ENCODE results near the gene OR5D14.

Gene OR5D14

DNA sequence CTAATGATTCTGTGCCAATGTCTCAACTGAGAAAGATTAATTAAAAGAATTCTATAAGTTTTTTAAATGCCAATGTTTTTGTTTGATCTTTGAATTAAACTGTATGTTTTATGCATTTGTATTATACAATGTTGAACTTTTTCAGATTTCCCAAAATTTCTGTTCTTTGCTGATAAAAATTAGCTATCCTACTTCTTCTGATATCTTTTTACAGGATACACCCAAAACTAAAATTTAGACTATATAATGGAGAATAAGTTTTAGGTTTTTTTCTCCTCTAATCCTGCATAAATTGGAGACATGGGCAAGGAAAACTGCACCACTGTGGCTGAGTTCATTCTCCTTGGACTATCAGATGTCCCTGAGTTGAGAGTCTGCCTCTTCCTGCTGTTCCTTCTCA lies 31.6 kb downstream of the OR5D14 start, which contains the start of gene OR5L2:
Gene OR5L2 (plus strand): TSS at position 301 of the 400 bp plus-strand sequence. CDS start 0 bp downstream, at position 301.
- TF ChIP-seq, protein P1, sequence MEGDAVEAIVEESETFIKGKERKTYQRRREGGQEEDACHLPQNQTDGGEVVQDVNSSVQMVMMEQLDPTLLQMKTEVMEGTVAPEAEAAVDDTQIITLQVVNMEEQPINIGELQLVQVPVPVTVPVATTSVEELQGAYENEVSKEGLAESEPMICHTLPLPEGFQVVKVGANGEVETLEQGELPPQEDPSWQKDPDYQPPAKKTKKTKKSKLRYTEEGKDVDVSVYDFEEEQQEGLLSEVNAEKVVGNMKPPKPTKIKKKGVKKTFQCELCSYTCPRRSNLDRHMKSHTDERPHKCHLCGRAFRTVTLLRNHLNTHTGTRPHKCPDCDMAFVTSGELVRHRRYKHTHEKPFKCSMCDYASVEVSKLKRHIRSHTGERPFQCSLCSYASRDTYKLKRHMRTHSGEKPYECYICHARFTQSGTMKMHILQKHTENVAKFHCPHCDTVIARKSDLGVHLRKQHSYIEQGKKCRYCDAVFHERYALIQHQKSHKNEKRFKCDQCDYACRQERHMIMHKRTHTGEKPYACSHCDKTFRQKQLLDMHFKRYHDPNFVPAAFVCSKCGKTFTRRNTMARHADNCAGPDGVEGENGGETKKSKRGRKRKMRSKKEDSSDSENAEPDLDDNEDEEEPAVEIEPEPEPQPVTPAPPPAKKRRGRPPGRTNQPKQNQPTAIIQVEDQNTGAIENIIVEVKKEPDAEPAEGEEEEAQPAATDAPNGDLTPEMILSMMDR (conservative IDR thresholded peaks at IDR 0.05; ENCODE audit: low read depth, low read length): no peak
- no peak for DNase-seq (ENCODE audit: low read depth)
- no peak within 1 kb of the TSS for H3K4me3 ChIP-seq (ENCODE audit: low read length)

DNA sequence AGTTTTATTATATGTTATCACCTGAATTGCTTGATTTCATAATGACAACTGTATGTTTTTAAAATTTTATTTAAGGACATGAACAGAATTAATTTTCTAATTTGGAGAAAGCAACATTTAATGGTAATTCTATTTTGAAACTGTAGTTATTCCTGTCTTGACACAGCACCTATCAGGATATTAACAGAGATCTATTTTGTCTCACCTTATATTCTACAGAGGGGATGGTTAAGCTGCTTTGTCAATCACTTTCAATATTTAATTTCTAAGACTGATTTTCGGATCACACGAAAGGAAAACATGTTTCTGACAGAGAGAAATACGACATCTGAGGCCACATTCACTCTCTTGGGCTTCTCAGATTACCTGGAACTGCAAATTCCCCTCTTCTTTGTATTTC lies 43.1 kb downstream of the OR5D14 start, which contains the start of gene OR5D16:
Gene OR5D16 (plus strand): TSS at position 301 of the 400 bp plus-strand sequence. CDS start 0 bp downstream, at position 301.
- TF ChIP-seq, protein P1 (conservative IDR thresholded peaks at IDR 0.05; ENCODE audit: low read depth, low read length): no peak
- no peak within 1 kb of the TSS for H3K4me3 ChIP-seq (ENCODE audit: low read length)
- no peak for DNase-seq (ENCODE audit: low read depth)

Data from retinal pigment epithelial cell (primary cell).